Measurements from ENCODE around the gene ADAMTSL2.

The ADAMTSL2 gene

GRCh38 chr9:133534346-133535291 is at the start of gene ADAMTSL2:
ADAMTSL2 (plus strand) TSS chr9:133534704; CDS start chr9:133536713, 2,009 bp downstream.
- DNase-seq (ENCODE audit: low spot score) = peak; percentile 26

DNA sequence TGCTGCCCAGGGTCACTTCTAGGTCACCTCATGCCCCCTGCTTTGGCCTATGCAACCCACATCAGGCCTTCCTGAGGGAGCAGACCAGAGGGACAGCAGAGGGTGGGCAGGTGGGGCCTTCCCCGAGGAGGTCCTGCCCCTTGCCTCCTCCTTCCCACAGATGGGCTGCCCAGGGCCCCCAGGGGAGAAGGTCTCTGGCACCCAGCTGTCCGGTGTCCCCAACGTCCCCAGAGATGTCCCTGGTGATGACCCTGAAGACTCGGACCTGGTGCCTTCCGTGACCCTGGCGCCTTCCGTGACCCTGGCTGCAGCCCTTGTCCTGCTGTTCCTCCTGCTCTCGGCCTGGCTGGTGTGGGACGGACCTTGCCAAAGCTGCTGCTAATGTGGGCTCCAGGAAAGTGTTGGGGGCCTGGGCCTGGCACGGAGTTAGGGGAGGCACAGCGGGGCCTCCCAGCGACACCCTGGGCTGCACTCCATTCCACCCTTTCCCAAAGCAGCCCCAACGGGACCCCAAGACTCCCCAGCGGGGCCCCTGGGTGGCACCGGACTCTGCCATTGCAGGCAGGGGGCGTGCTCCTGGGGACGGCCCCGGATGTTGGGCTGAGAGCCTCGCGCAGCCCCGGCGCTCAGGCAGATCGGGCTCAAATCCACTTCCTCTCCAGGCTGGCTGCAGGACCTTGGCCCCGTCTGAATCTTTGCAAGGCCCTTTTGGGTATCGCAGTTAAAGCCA is 48.8 kb upstream of the ADAMTSL2 start:
- no peak for DNase-seq (ENCODE audit: low spot score)

- DNase-seq (ENCODE audit: low spot score) = no peak
Measured at GRCh38 chr9:133487331-133487725, 47.2 kb upstream of the ADAMTSL2 start.

GRCh38 chr9:133488686-133489252 is 45.7 kb upstream of the ADAMTSL2 start:
- DNase-seq (ENCODE audit: low spot score) = no peak

- no peak for DNase-seq (ENCODE audit: low spot score)
Measured at GRCh38 chr9:133489253-133490190, 45.0 kb upstream of the ADAMTSL2 start.

- DNase-seq (ENCODE audit: low spot score) = no peak
Measured at GRCh38 chr9:133490201-133490681, 44.3 kb upstream of the ADAMTSL2 start.

GRCh38 chr9:133490865-133491655 is 43.4 kb upstream of the ADAMTSL2 start:
- no peak for DNase-seq (ENCODE audit: low spot score)

DNA sequence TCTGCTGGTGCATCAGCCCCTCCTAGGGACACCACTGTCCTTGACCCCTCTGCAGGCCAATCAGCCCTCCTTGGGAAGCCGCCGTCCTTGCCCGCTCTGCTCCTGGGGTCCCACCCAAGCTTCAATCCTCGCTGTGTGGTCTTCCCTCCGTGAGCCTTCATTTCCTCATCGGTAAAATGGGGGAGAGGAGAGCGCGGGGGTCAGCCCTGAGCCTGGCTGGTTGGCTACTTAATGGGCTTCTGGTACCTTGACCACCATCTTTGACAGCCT is 42.9 kb upstream of the ADAMTSL2 start:
- DNase-seq (ENCODE audit: low spot score) = no peak

- peak; percentile 38 for DNase-seq (ENCODE audit: low spot score)
Measured at GRCh38 chr9:133492061-133493021, 42.2 kb upstream of the ADAMTSL2 start.

GRCh38 chr9:133493428-133493827 is 41.1 kb upstream of the ADAMTSL2 start:
- no peak for DNase-seq (ENCODE audit: low spot score)

DNA sequence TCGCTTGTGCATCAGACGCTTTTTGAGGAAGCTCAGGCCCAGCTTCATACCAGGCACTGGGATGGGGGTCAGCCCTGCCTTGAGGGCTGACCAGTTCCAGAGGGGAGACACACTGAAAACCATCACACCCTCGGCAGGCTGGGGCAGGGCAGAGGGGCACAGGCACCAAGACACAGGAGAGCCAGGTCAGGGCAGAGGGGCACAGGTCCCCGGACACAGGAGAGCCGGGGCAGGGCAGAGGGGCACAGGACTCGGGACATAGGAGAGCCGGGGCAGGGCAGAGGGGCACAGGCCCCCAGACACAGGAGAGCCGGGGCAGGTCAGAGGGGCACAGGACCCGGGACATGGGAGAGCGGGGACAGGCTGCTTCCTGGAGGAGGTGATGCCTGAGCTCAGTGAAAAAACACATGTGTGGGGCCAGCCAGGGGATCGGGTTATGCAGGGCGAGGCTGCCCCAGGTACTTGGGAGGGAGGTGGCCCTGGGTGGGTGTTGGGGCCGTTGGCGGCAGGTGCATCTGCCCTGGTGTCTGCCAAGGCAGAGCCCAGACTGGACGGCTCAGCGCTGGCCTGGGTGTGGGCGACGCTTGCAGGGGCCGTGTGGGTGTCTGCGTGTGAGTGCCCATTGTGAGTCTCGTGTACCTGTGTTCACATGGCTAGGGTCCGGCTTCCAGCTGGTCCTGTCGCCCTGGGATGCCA is 40.5 kb upstream of the ADAMTSL2 start:
- DNase-seq (ENCODE audit: low spot score) = no peak

GRCh38 chr9:133494636-133495326 is 39.7 kb upstream of the ADAMTSL2 start:
- DNase-seq (ENCODE audit: low spot score) = no peak

DNA sequence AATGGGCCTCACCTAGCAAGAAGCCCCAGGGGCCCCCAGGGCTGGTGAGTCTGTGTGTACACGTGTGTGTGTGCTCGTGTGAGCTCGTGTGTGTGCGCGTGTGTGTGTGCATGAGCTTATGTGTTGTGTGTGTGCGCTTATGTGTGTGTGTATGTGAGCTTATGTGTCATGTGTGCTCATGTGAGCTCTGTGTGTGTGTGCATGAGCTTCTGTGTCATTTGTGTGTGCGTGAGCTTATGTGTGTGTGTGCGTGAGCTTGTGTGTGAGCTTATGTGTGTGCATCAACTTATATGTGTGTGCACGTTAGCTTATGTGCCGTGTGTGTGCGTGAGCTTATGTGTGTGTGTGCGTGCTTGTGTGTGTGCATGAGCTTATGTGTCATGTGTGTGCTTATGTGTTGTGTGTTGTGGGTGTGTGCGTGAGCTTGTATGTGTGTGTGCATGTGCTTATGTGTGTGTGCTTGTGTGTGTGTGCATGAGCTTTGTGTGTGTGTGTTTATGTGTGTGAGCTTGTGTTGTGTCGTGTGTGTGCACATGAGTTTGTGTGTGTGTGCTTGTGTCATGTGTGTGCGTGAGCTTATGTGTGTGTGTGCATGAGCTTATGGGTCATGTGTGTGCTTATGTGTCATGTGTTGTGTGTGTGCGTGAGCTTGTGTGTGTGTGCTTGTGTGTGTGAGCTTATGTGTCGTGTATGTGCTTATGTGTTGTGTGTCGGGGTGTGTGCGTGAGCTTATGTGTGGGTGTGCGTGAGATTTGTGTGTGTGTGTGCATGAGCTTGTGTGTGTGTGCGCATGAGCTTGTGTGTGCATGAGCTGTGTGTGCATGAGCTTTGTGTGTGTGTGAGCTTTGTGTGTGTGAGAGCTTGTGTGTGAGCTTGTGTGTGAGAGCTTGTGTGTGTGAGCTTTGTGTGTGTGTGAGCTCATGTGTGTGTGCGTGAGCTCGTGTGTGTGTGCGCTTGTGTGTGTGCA is 38.9 kb upstream of the ADAMTSL2 start:
- DNase-seq (ENCODE audit: low spot score) = no peak

DNA sequence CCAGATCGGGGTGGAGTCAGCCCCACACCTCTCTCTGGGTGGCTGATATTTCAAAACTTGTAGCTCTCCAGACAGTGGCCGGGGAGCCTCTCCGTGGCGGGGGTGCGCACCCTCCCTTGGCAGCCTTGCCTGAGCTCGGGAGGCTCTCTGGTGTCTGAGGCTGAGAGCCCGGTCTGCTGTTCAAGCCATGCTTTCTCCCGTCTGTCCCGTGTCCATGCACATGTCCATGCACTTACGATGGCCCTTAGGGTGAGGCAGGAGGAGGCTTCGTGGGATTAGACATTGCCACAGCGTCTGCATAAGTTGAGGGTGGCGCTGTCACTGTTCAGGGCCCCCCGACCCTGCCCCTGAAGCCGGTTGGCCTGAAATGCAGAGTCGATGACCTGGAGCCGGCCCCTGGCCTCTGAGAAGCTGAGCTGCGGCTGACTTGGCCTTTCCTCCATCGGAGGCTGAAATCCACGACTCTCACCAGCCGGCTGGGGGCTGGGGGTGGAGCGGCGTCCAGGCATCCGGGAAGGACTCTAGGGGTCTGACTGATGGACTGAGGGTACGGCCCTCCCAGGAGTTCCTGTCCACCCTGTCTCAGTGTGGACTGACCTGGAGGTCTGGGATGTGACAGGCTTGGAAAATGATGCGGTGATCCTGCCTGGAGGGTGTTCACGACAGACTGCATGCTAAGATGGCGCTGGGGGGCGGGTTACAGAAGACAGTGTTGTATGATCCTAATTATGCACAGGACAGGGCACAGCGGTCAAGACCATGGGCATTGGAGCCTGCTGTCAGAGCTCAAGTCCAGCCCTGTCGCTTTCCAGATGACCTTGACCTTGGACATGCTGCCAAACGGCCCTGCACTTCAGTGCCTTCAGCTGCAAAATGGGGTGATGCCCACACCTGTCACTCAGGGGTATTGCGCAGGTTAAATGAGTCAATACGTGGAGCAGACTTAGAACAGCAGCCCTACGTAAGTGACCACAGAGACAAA is 37.4 kb upstream of the ADAMTSL2 start:
- no peak for DNase-seq (ENCODE audit: low spot score)

- DNase-seq (ENCODE audit: low spot score) = no peak
Measured at GRCh38 chr9:133499132-133499891, 35.2 kb upstream of the ADAMTSL2 start.
